Esophagus squamous epithelium (tissue), 4 donors: ENCODE data around the gene BCLAF3.

Experiments used
- POLR2A ChIP-seq, 4 donors: fragments of 450-650 bp; IDR thresholded peaks; one replicate each; pipeline ENCODE4 v1.6.1; 2017; ENCODE audit warnings: antibody characterized with exemption in 4 of 4, mild to moderate bottlenecking in 4 of 4, moderate library complexity in 3 of 4
- TF ChIP-seq, protein P1 (sequence below), 6 experiments: fragments of 450-650 bp in 4 of 6; fragments of 200-600 bp in 2 of 6; sonication (generic) in 2 of 6; IDR thresholded peaks; one replicate each; pipeline ENCODE4 v1.5.1; 2016 to 2019; ENCODE audit warnings: antibody characterized with exemption in 6 of 6, mild to moderate bottlenecking in 4 of 6, moderate library complexity in 4 of 6

GRCh38 chrX:19986531-19986930 is 4.3 kb downstream of the BCLAF3 start:
- TF ChIP-seq, protein P1, sequence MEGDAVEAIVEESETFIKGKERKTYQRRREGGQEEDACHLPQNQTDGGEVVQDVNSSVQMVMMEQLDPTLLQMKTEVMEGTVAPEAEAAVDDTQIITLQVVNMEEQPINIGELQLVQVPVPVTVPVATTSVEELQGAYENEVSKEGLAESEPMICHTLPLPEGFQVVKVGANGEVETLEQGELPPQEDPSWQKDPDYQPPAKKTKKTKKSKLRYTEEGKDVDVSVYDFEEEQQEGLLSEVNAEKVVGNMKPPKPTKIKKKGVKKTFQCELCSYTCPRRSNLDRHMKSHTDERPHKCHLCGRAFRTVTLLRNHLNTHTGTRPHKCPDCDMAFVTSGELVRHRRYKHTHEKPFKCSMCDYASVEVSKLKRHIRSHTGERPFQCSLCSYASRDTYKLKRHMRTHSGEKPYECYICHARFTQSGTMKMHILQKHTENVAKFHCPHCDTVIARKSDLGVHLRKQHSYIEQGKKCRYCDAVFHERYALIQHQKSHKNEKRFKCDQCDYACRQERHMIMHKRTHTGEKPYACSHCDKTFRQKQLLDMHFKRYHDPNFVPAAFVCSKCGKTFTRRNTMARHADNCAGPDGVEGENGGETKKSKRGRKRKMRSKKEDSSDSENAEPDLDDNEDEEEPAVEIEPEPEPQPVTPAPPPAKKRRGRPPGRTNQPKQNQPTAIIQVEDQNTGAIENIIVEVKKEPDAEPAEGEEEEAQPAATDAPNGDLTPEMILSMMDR (IDR thresholded peaks at IDR 0.05), result no peak
- no peak for TF ChIP-seq POLR2A (IDR thresholded peaks at IDR 0.05)
